Lower leg skin (tissue), 4 donors: ENCODE results near the gene VSIR. TPM values are rescaled to one million over a fixed set of nuclear protein-coding genes. Genes with fewer than 3 reads are reported as not detected.

Source experiments
- DNase-seq, 2 donors: peaks; one replicate each; pipeline ENCODE4 v3.0.0-alpha.2; 2019; ENCODE audit warnings: low spot score in 2 of 2
- H3K4me3 ChIP-seq: fragments of 200-600 bp; sonication (generic); 2 replicates; pipeline ENCODE4 v1.5.1; 2017; ENCODE audit warnings: mild to moderate bottlenecking, low read depth; ENCODE audit not compliant: poor library complexity, severe bottlenecking
- POLR2A ChIP-seq, 2 donors: fragments of 450-650 bp; IDR thresholded peaks; one replicate each; pipeline ENCODE4 v1.6.1; 2016 to 2017; ENCODE audit warnings: antibody characterized with exemption in 2 of 2, mild to moderate bottlenecking in 1 of 2, moderate library complexity in 1 of 2
- WGBS, 2 donors: methylation state at CpG; one replicate each; pipeline ENCODE4 v1.1.5; 2018; 5-methylcytosine and 5-hydroxymethylcytosine counted together
- intact Hi-C: fragments of 100-400 bp; cut with DNase I; formaldehyde crosslinking; loops from one replicate; pipeline ENCODE4 v1.15.0; 2023; ENCODE audit warnings: low total_unique reads
- total RNA-seq, 4 donors: library from RNA; depleted of rRNA; stranded (reverse); fragments of >200 nt; gene quantifications; one replicate each; pipeline ENCODE4 v1.1.0, GENCODE V29; 2016
- TF ChIP-seq, protein P1 (sequence below), 3 donors: fragments of 450-650 bp; IDR thresholded peaks; one replicate each; pipeline ENCODE4 v1.5.1; 2016; ENCODE audit warnings: antibody characterized with exemption in 3 of 3, mild to moderate bottlenecking in 3 of 3, moderate library complexity in 2 of 3

The VSIR gene
- total RNA-seq, 4 donors from 2014 or later: 14.5 to 56.5 (median 23.2) TPM

DNA sequence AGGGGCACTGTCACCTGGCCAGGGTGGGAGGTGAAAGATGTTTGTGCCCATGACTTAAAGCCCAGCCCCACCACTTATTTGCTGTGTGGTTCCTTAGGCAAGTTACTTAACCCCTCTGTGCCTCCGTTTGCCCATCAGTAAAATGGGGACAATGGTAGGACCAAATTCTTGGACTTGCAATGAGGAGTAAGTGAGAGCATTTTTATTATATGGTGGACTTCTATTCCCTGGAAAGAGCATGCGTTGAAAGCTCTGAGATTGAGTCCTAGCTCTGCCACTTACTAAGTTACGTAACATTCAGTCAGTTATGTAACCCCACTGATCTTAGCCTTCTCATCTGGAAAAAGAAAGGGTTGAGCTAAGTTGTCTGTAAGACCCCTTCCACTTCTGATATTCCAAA lies 18.8 kb downstream of the VSIR start:
- no peak for TF ChIP-seq POLR2A (IDR thresholded peaks at IDR 0.05)
- TF ChIP-seq, protein P1, sequence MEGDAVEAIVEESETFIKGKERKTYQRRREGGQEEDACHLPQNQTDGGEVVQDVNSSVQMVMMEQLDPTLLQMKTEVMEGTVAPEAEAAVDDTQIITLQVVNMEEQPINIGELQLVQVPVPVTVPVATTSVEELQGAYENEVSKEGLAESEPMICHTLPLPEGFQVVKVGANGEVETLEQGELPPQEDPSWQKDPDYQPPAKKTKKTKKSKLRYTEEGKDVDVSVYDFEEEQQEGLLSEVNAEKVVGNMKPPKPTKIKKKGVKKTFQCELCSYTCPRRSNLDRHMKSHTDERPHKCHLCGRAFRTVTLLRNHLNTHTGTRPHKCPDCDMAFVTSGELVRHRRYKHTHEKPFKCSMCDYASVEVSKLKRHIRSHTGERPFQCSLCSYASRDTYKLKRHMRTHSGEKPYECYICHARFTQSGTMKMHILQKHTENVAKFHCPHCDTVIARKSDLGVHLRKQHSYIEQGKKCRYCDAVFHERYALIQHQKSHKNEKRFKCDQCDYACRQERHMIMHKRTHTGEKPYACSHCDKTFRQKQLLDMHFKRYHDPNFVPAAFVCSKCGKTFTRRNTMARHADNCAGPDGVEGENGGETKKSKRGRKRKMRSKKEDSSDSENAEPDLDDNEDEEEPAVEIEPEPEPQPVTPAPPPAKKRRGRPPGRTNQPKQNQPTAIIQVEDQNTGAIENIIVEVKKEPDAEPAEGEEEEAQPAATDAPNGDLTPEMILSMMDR (IDR thresholded peaks at IDR 0.05): no peak
- no peak overlapping the region for H3K4me3 ChIP-seq
- intact Hi-C loops: no loop called here
- 83 to 86% methylated on average over 3 of the region's 3 CpGs for WGBS, 2 donors
- DNase-seq: no peak

- TF ChIP-seq, protein P1 (IDR thresholded peaks at IDR 0.05): no peak
- no peak for TF ChIP-seq POLR2A (IDR thresholded peaks at IDR 0.05)
- WGBS, 2 donors: 69 to 72% methylated on average over 8 of the region's 8 CpGs
- no peak overlapping the region for H3K4me3 ChIP-seq
- intact Hi-C loops: no loop called here
- DNase-seq: no peak
Measured at GRCh38 chr10:71753960-71754505, 19.3 kb downstream of the VSIR start.

DNA sequence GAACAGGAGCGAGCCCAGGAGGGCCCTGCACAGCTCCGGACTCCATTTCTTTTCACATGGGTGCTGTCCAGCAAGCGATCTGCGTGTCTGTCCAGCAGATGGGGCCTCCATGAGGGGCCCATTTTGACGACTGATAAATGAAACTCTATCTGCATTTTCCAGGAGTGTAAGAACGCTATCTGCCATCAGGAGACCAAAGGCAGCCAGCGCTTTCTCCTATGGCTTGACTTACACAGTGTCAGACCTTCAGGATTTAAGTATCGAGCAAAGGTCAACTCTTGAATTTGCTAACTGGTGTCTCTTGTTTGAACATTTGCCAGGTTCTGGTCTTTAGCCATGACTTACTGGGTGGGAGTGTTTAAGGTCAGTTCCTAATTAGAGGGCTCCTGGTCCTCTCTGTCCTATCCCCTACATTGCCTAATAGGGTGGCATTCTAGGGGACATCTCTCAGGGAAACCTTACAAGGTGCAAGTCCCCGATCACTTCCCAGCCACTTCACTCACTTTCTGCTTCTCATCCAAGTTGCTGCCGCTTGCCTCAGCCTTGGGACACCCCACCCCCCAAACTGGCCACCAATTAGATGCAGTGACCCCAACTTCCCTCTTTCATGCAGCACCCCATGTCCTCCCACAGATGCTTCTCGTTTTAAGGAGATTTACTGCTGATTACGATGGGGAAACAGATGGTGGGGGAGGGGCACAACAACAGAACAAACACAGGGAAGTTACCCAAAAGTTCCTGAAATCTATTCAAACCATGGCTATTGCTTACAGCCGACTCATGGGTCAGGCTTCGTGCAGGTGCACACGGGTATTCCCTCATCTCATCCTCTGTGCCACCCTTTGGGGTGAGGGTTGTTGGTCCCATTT lies 20.0 kb downstream of the VSIR start:
- TF ChIP-seq POLR2A (IDR thresholded peaks at IDR 0.05): no peak
- TF ChIP-seq, protein P1 (IDR thresholded peaks at IDR 0.05): no peak
- H3K4me3 ChIP-seq: no peak overlapping the region
- WGBS, 2 donors: 86 to 89% methylated on average over 15 of the region's 15 CpGs
- peak in 1 of 2 donors; percentile 79 for DNase-seq
- intact Hi-C loops: no loop called here

GRCh38 chr10:71752391-71753090 lies 20.8 kb downstream of the VSIR start:
- DNase-seq: no peak
- H3K4me3 ChIP-seq: no peak overlapping the region
- intact Hi-C loops: no loop called here
- WGBS, 2 donors: 72 to 86% methylated on average over 8 of the region's 8 CpGs
- TF ChIP-seq POLR2A (IDR thresholded peaks at IDR 0.05): no peak
- TF ChIP-seq, protein P1 (IDR thresholded peaks at IDR 0.05): no peak

GRCh38 chr10:71751515-71752224 lies 21.6 kb downstream of the VSIR start:
- no peak for DNase-seq
- no peak for TF ChIP-seq POLR2A (IDR thresholded peaks at IDR 0.05)
- TF ChIP-seq, protein P1 (IDR thresholded peaks at IDR 0.05): no peak
- no peak overlapping the region for H3K4me3 ChIP-seq
- intact Hi-C loops: no loop called here
- WGBS, 2 donors: 86 to 93% methylated on average over 10 to 12 of the region's 14 CpGs
